ENCODE data around the gene EFCAB5.
"Not testable (repeated sequence)": the region's sequence is repeated elsewhere in the genome, so short reads cannot be mapped to it uniquely, and the experiment has no call there.

Gene EFCAB5

GRCh38 chr17:30133197-30133596 is 191.8 kb downstream of the EFCAB5 start:
- Histone ChIP-seq H3K27ac (no peak overlapping the region), H3K4me3 (no peak overlapping the region)

- Histone ChIP-seq H3K27ac (no peak overlapping the region), H3K4me3 (no peak overlapping the region)
Observed at GRCh38 chr17:30134551-30134950, 193.1 kb downstream of the EFCAB5 start.

- H3K4me3 ChIP-seq = no peak overlapping the region
- no peak overlapping the region for H3K27ac ChIP-seq
Observed at GRCh38 chr17:30137158-30137557, 195.7 kb downstream of the EFCAB5 start.

- H3K4me3 ChIP-seq, H3K27ac ChIP-seq: not testable (repeated sequence)
Observed at GRCh38 chr17:30147860-30148259, 206.4 kb downstream of the EFCAB5 start.

GRCh38 chr17:30148376-30148775 is 206.9 kb downstream of the EFCAB5 start:
- peak overlapping the region in 1 of 21 experiments; percentile 3 for H3K27ac ChIP-seq

GRCh38 chr17:30151471-30151870 is 210.0 kb downstream of the EFCAB5 start:
- H3K27ac ChIP-seq = no peak overlapping the region
- H3K4me3 ChIP-seq = no peak overlapping the region

More at GRCh38 chr17:30148376-30148775, 206.9 kb downstream of the EFCAB5 start:
- H3K4me3 ChIP-seq = no peak overlapping the region

- Histone ChIP-seq H3K4me3 (no peak overlapping the region), H3K27ac (no peak overlapping the region)
Observed at GRCh38 chr17:30153463-30153862, 212.0 kb downstream of the EFCAB5 start.

GRCh38 chr17:30155389-30155788 is 214.0 kb downstream of the EFCAB5 start:
- no peak overlapping the region for H3K4me3 ChIP-seq
- no peak overlapping the region for H3K27ac ChIP-seq
